Subcutaneous abdominal adipose tissue (tissue), 5 donors: ENCODE data around the gene ADCY3.

Experiments
- H3K27ac ChIP-seq: one replicate; pipeline ENCODE4 v1.7.0; 2013; ENCODE audit warnings: low read depth, mild to moderate bottlenecking, inconsistent platforms, low read length, moderate library complexity
- H3K27me3 ChIP-seq, 5 donors: one replicate each; pipeline ENCODE4 v1.7.0; 2013; ENCODE audit warnings: low read length in 5 of 5, inconsistent platforms in 1 of 5; ENCODE audit not compliant: control insufficient read depth in 5 of 5, insufficient read depth in 4 of 5
- H3K36me3 ChIP-seq, 5 donors: one replicate each; pipeline ENCODE4 v1.7.0; 2013; ENCODE audit warnings: low read length in 5 of 5; ENCODE audit not compliant: control insufficient read depth in 5 of 5, insufficient read depth in 5 of 5
- H3K4me1 ChIP-seq, 5 donors: one replicate each; pipeline ENCODE4 v1.7.0; 2013; ENCODE audit warnings: low read length in 5 of 5, mild to moderate bottlenecking in 3 of 5, moderate library complexity in 1 of 5; ENCODE audit not compliant: control insufficient read depth in 5 of 5, insufficient read depth in 5 of 5
- H3K4me3 ChIP-seq, 5 donors: one replicate each; pipeline ENCODE4 v1.7.0; 2013; ENCODE audit warnings: low read length in 5 of 5, low read depth in 1 of 5
- H3K9ac ChIP-seq, 5 donors: one replicate each; pipeline ENCODE4 v1.7.0; 2013; ENCODE audit warnings: low read length in 5 of 5, mild to moderate bottlenecking in 4 of 5, moderate library complexity in 3 of 5
- H3K9me3 ChIP-seq, 5 donors: one replicate each; pipeline ENCODE4 v1.7.0; 2013; ENCODE audit warnings: low read length in 5 of 5; ENCODE audit not compliant: control insufficient read depth in 5 of 5
- donor health status: healthy.
- donor health status: healthy.
- donor health status: healthy.
- donor health status: healthy.
- donor health status: healthy.

Gene ADCY3

GRCh38 chr2:24845691-24846090 is 74.3 kb downstream of the ADCY3 start:
- Histone ChIP-seq H3K27me3 (no peaks in the 10 kb centered on the region), H3K4me1 (no peaks in the 10 kb centered on the region), H3K9ac (no peak overlapping the region), H3K27ac (no peak overlapping the region), H3K9me3 (peaks cover 0 to 4% (median 0%) of the 10 kb centered on the region in 5 donors), H3K36me3 (peaks cover 0 to 22% (median 6%) of the 10 kb centered on the region in 5 donors), H3K4me3 (no peak overlapping the region)

DNA sequence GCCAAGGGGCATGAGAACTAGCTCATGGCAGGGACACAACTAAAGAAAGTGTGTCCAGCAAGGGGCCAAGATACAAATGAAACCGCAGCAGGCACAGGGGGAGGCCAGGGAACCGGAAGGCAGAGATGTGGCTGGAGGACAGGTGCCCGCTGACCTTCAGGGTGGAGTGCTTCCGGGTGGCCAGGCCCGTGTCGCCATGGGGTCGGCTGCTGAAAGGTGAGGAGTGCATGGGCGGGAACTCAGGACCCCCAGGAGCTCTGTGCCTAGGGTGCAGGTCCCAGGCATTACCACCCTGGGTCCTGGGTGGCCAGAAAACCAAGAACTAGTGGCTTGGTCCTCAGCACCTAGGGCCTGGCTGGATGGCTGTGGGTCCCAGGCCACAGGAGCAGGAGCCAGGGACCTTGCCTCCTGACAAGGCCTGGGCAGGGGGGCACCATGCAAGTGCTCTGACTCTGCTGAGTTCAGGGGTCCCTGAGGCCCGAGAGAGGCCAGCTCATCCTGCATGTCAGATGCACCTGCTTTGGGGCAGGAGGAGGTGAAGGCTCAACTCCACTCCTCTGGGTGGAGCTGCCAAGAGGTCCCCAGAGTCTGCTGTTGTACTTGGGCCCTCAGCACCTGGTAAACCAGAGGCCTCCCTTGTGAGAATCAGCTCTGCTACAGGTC is 75.9 kb downstream of the ADCY3 start:
- Histone ChIP-seq H3K27me3 (no peaks in the 10 kb centered on the region), H3K4me3 (no peak overlapping the region), H3K36me3 (peaks cover 0 to 36% (median 6%) of the 10 kb centered on the region in 5 donors), H3K9me3 (peaks cover 0 to 4% (median 0%) of the 10 kb centered on the region in 5 donors), H3K9ac (no peak overlapping the region), H3K4me1 (no peaks in the 10 kb centered on the region), H3K27ac (no peak overlapping the region)

- Histone ChIP-seq H3K36me3 (peaks cover 0 to 38% (median 6%) of the 10 kb centered on the region in 5 donors), H3K4me1 (no peaks in the 10 kb centered on the region), H3K27me3 (no peaks in the 10 kb centered on the region), H3K9ac (no peak overlapping the region), H3K4me3 (no peak overlapping the region), H3K9me3 (peaks cover 0 to 4% (median 0%) of the 10 kb centered on the region in 5 donors), H3K27ac (no peak overlapping the region)
These were observed 76.6 kb downstream of the ADCY3 start for GRCh38 chr2:24843330-24843860.

DNA sequence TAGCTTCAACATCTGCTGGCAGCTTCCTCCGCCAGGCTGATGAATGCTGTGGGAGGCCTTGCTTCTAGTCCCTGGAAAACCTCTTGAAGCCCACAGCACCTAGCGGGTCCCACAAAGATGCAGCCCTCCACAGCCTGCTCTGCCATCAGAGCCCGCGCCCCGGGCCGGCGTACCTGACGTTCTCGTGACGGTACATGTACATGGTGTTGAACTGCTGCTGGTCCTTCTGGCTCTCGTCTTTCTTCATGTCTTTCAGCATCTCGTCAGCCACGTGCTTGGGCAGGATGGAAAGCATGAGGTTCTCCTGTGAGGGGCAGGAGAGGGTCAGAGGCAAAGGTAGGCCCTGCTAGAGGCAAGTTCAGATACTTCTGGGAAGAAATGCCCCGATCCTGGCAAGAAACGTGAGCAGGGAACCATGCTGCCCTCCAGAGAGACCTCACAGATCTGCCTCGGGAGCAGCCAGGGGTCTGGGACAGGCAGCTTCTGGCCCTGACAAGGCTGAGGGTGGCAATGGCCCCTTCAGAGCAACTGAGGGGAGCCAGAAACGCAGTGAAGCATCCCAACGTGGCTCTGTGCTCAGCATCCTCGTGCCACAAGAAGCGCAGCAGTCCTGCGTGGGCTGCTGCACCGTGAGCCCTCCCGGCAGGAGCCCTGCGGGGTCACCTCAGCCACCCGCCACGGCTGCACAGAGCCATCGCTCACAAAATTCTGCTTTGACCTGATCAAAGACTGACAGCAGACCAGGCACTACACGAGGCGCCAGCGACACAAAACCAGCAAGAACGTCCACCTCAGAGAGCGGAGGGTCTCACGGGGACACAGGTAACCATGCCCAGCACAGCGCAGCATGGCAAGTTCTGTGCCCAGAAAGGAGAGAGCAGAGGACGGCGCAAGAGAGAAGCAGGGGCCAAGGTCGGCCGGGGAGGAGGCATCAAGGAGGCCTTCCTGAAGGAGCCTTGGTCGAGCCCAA is 77.7 kb downstream of the ADCY3 start:
- H3K27ac ChIP-seq: no peak overlapping the region
- no peak overlapping the region for H3K9ac ChIP-seq
- peaks cover 0 to 41% (median 8%) of the 10 kb centered on the region in 5 donors for H3K36me3 ChIP-seq
- H3K9me3 ChIP-seq: no peaks in the 10 kb centered on the region
- no peak overlapping the region for H3K4me3 ChIP-seq
- H3K4me1 ChIP-seq: no peaks in the 10 kb centered on the region
- H3K27me3 ChIP-seq: no peaks in the 10 kb centered on the region

DNA sequence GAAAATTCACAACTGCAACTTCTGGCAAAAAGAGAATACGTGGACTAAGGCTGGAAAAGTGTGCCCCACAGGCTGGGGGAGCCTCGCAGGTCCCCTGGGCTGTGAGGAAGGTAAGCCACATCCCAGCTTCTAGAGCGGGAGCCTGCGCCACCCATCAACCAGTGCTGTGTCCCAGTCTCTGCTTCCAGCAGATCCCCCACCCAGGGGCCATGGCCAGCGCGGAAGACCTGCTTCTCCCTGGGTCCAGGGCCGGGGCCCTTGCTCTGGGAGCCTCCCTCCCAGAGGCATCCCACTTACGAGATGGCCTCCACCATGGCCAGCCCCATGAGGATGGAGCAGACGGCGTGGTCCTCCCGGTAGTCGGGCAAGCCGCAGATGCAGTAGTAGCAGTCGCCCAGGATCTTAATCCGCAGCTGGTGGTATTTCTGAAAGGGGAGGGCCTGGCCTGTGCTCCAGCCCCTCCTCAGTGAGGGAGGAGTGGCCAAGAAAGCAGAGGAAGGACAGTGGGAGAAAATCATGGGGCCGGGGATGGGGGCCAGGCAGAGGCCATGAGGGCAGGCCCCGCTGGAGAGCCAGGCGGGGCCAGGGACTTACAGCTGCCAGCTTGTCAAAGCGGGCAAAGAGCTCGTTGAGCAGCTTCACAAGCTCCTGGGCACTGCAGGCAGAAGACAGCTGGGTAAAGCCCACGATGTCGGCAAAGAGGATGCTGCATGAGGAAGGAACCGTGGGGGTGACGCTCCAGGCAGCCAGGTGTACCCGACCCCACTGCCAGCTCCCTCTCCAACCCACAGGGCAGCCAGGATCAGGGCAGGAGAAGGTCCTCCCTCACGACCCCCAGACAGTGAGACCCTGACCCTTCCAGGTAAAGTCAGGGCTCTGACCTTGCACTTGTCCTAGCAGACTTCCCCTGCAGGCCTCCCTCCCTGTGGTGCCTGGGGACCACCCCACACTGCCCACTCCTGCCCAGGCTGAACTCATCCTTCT is 78.8 kb downstream of the ADCY3 start:
- Histone ChIP-seq H3K4me1 (no peaks in the 10 kb centered on the region), H3K4me3 (no peak overlapping the region), H3K27me3 (no peaks in the 10 kb centered on the region), H3K27ac (no peak overlapping the region), H3K36me3 (peaks cover 0 to 51% (median 18%) of the 10 kb centered on the region in 5 donors), H3K9ac (no peak overlapping the region), H3K9me3 (no peaks in the 10 kb centered on the region)

DNA sequence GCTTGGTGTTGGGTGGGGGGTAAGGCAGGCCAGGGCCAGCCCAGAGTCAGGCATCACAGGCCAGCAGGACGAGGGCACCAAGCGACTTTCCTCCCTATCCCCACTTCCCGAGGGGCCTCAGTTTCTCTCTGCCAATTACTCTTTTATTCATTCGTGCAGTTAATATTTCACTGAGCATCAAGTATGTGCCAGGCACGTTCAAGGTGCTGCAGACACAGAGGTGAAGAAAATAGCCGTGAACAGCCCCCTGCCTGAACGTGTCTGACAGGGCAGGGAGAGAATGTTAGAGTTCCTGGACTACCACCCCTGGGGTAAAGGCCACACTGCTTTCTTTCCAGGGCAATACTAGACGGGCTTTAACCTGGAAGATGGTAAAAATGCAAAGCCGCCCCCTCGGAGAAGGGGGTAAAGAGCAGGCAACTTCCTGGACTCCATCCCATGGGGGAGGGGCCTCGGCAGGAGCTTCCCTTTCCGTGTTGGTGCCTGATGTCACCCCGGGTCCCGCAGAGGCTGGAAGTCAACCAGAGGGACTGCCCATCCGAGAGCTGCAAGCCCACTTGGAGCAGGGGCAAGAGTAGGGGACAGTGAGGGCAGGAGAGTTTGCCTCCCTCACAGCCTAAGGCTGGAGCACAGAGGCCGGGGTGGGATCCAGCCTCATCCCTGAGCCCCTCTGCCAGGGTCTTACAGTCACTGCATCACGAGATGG is 79.7 kb downstream of the ADCY3 start:
- Histone ChIP-seq H3K9ac (no peak overlapping the region), H3K27me3 (no peaks in the 10 kb centered on the region), H3K9me3 (no peaks in the 10 kb centered on the region), H3K4me1 (no peaks in the 10 kb centered on the region), H3K27ac (no peak overlapping the region), H3K36me3 (peaks cover 0 to 55% (median 26%) of the 10 kb centered on the region in 5 donors), H3K4me3 (no peak overlapping the region)

GRCh38 chr2:24839729-24840128 is 80.3 kb downstream of the ADCY3 start:
- Histone ChIP-seq H3K27ac (no peak overlapping the region), H3K4me3 (no peak overlapping the region), H3K36me3 (peaks cover 0 to 56% (median 29%) of the 10 kb centered on the region in 5 donors), H3K4me1 (no peaks in the 10 kb centered on the region), H3K9ac (no peak overlapping the region), H3K27me3 (no peaks in the 10 kb centered on the region), H3K9me3 (no peaks in the 10 kb centered on the region)

- Histone ChIP-seq H3K9me3 (no peaks in the 10 kb centered on the region), H3K36me3 (peaks cover 0 to 61% (median 36%) of the 10 kb centered on the region in 5 donors), H3K27ac (no peak overlapping the region), H3K4me3 (no peak overlapping the region), H3K9ac (no peak overlapping the region), H3K4me1 (no peaks in the 10 kb centered on the region), H3K27me3 (no peaks in the 10 kb centered on the region)
These were observed 81.5 kb downstream of the ADCY3 start for GRCh38 chr2:24838541-24838940.

- Histone ChIP-seq H3K4me3 (no peak overlapping the region), H3K27me3 (no peaks in the 10 kb centered on the region), H3K4me1 (no peaks in the 10 kb centered on the region), H3K36me3 (peaks cover 0 to 61% (median 38%) of the 10 kb centered on the region in 5 donors), H3K9me3 (no peaks in the 10 kb centered on the region), H3K27ac (no peak overlapping the region), H3K9ac (no peak overlapping the region)
These were observed 82.0 kb downstream of the ADCY3 start for GRCh38 chr2:24837996-24838513.
